Stimulated activated naive CD4-positive, alpha-beta T cell treated with Interleukin-2 at 50 U/mL for 16 hours (primary cell): ENCODE results near the gene KIFBP.
"Not testable (repeated sequence)": the region's sequence is repeated elsewhere in the genome, so short reads cannot be mapped to it uniquely, and the experiment has no call there.

Experiments used
- DNase-seq: peaks from one replicate; lab custom pipeline; 2025; lab: John Stamatoyannopoulos, UW

Gene KIFBP

GRCh38 chr10:68988530-68989316 is at the start of gene KIFBP:
Gene KIFBP (plus strand): TSS chr10:68988803. CDS start chr10:68988833, 30 bp downstream.
- DNase-seq = peak; percentile 77

GRCh38 chr10:68938884-68939283 is 49.7 kb upstream of the KIFBP start:
- DNase-seq = no peak

GRCh38 chr10:68940917-68941316 is 47.7 kb upstream of the KIFBP start:
- not testable (repeated sequence) for DNase-seq

- no peak for DNase-seq
Measured at GRCh38 chr10:68950598-68950997, 38.0 kb upstream of the KIFBP start.

GRCh38 chr10:68954904-68955303 is 33.7 kb upstream of the KIFBP start:
- no peak for DNase-seq

GRCh38 chr10:68955355-68955831 is 33.2 kb upstream of the KIFBP start:
- DNase-seq = no peak

GRCh38 chr10:68955832-68956532 is 32.6 kb upstream of the KIFBP start, which contains the start of gene DDX21:
Gene DDX21 (plus strand): TSS chr10:68956170. CDS start chr10:68956226, 56 bp downstream.
- peak; percentile 91 for DNase-seq

- no peak for DNase-seq
Measured at GRCh38 chr10:68957284-68957615, 31.4 kb upstream of the KIFBP start.

- no peak for DNase-seq
Measured at GRCh38 chr10:68957654-68958053, 30.9 kb upstream of the KIFBP start.

GRCh38 chr10:68959695-68960527 is 28.7 kb upstream of the KIFBP start:
- DNase-seq = no peak

GRCh38 chr10:68963151-68963550 is 25.5 kb upstream of the KIFBP start:
- DNase-seq = no peak

- DNase-seq = no peak
Measured at GRCh38 chr10:68973975-68974374, 14.6 kb upstream of the KIFBP start.

GRCh38 chr10:68975936-68976473 is 12.6 kb upstream of the KIFBP start:
- not testable (repeated sequence) for DNase-seq

GRCh38 chr10:68979738-68980137 is 8.9 kb upstream of the KIFBP start:
- DNase-seq = not testable (repeated sequence)

- no peak for DNase-seq
Measured at GRCh38 chr10:68981074-68981473, 7.5 kb upstream of the KIFBP start.

- DNase-seq = no peak
Measured at GRCh38 chr10:68982389-68982788, 6.2 kb upstream of the KIFBP start.

- no peak for DNase-seq
Measured at GRCh38 chr10:68987611-68988010, 992 bp upstream of the KIFBP start.

- no peak for DNase-seq
Measured at GRCh38 chr10:68989317-68989990, 851 bp downstream of the KIFBP start.

- no peak for DNase-seq
Measured at GRCh38 chr10:68992636-68993440, 4.2 kb downstream of the KIFBP start.

GRCh38 chr10:68997211-68997610 is 8.6 kb downstream of the KIFBP start:
- no peak for DNase-seq

- DNase-seq = no peak
Measured at GRCh38 chr10:69004821-69005220, 16.2 kb downstream of the KIFBP start.
